HG03469 (cell line): Measurements from ENCODE around the gene PLK5.
"Not testable (repeated sequence)": the region's sequence is repeated elsewhere in the genome, so short reads cannot be mapped to it uniquely, and the experiment has no call there.

ENCODE experiments used
- ATAC-seq: cut with Tn5 transposase; IDR thresholded peaks from one replicate; pipeline ENCODE4 v1.9.1; 2021; ENCODE audit warnings: mild to moderate bottlenecking, moderate library complexity, moderate number of reproducible peaks; ENCODE audit not compliant: unreplicated experiment

The PLK5 gene

GRCh38 chr19:1523412-1524286 lies at the start of gene PLK5:
TSS of gene PLK5 (plus strand) at chr19:1524077. CDS start at chr19:1526997, 2,920 bp downstream.
- no peak for ATAC-seq

GRCh38 chr19:1474765-1475351 lies 49.0 kb upstream of the PLK5 start:
- no peak for ATAC-seq

- no peak for ATAC-seq
Observed at GRCh38 chr19:1475751-1476437, 48.0 kb upstream of the PLK5 start.

GRCh38 chr19:1477056-1477455 lies 46.8 kb upstream of the PLK5 start:
- ATAC-seq = not testable (repeated sequence)

GRCh38 chr19:1478934-1479707 lies 44.8 kb upstream of the PLK5 start, which contains the start of gene C19orf25:
TSS of gene C19orf25 (minus strand) at chr19:1479215. CDS start at chr19:1478903, 312 bp downstream.
- ATAC-seq = no peak

- no peak for ATAC-seq
Observed at GRCh38 chr19:1481224-1481892, 42.5 kb upstream of the PLK5 start.

GRCh38 chr19:1481893-1482360 lies 42.0 kb upstream of the PLK5 start:
- no peak for ATAC-seq

- no peak for ATAC-seq
Observed at GRCh38 chr19:1482361-1483130, 41.3 kb upstream of the PLK5 start.

- no peak for ATAC-seq
Observed at GRCh38 chr19:1483131-1483978, 40.5 kb upstream of the PLK5 start.

GRCh38 chr19:1483979-1484428 lies 39.9 kb upstream of the PLK5 start:
- ATAC-seq = no peak

GRCh38 chr19:1486720-1487575 lies 36.9 kb upstream of the PLK5 start:
- ATAC-seq = no peak

GRCh38 chr19:1487576-1488281 lies 36.1 kb upstream of the PLK5 start:
- ATAC-seq = no peak

GRCh38 chr19:1488282-1488601 lies 35.6 kb upstream of the PLK5 start:
- no peak for ATAC-seq

GRCh38 chr19:1489463-1490310 lies 34.2 kb upstream of the PLK5 start:
- no peak for ATAC-seq

- ATAC-seq = peak; percentile 57
Observed at GRCh38 chr19:1490311-1491113, 33.4 kb upstream of the PLK5 start, which contains the start of gene PCSK4. TSS of gene PCSK4 (minus strand) at chr19:1490350. CDS start at chr19:1490346, 4 bp downstream.
